Embryonic facial prominence (tissue), 1 donor: ENCODE measurements around the gene DNHD1.
"Not testable (repeated sequence)": the region's sequence is repeated elsewhere in the genome, so short reads cannot be mapped to it uniquely, and the experiment has no call there.

Experiments used
- DNase-seq: peaks from one replicate; pipeline ENCODE4 v3.0.0-alpha.2; 2016; ENCODE audit errors: extremely low spot score

DNHD1 gene

DNA sequence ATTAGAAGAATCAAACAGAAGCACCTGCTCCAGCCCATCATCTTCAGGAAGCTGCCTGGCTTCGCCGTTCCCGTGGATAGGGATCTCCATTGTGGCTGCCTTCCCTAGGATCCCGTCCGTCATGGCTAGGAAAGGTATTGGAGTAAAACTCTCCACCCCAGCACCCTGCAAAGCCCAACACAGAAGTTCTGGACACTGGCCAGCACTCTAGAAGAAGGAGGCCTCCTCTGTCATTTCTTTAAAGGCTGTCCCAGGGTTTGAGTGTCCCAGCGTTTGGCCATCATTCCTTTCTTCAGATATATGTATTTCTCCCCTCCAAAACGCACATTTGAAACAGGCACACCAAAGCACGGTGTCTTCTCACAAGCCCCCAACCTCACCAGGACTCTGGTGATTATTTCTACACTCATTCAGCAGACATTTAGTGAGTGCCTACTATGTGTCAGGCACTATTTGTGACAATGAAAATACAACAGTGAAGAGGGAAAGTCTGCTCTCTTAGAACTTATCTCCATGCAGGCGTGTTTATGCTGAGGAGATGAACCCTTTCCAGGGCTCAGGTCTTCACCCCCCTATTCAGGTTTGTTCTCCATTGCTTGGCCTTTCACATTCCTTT lies 16.7 kb upstream of the DNHD1 start:
- DNase-seq: no peak

GRCh38 chr11:6481012-6481923 lies 15.8 kb upstream of the DNHD1 start, which contains the start of the genes ARFIP2 and TIMM10B:
Gene ARFIP2, minus strand, starts transcription at chr11:6481331. Its CDS starts 910 bp downstream, at chr11:6480421.
Gene TIMM10B, plus strand, starts transcription at chr11:6481501. Its CDS starts 16 bp downstream, at chr11:6481517.
- peak; percentile 98 for DNase-seq

DNA sequence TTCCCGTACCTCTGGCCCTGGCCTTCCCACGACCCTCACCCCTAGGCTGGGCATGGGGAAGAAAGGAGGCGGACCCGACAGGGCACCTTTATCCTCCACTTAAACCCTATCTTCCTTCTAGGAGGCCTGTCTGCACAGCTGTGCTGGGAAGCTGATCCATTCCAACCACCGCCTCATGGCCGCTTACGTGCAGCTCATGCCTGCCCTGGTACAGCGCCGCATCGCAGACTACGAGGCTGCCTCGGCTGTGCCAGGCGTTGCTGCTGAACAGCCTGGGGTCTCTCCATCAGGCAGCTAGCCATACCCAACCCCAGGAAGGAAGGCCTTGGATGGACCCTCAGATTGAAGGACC lies 15.2 kb upstream of the DNHD1 start:
- DNase-seq: no peak

- no peak for DNase-seq
Observed at GRCh38 chr11:6482441-6482840, 14.6 kb upstream of the DNHD1 start.

- DNase-seq: no peak
Observed at GRCh38 chr11:6483015-6483414, 14.1 kb upstream of the DNHD1 start.

- DNase-seq: no peak
Observed at GRCh38 chr11:6485661-6486060, 11.4 kb upstream of the DNHD1 start.

DNA sequence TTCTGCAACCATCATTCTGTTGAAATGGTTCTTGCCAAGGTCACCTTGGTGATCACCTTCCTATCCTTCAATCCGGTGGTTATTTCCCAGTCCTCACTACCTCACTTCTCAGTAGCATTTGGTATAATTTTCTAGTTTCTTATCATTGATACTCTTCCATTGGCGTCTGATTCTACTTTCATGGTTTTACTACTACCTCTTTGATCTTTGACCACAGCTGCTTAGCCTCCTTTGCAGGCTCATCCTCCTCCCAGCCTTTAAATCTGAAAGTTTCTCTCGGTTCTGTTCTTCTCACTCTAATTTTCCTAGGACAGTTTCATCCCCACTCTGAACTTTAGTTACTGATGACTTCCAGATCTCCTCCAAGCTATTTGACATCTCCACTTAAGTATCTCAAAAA lies 10.8 kb upstream of the DNHD1 start:
- no peak for DNase-seq

GRCh38 chr11:6486938-6487337 lies 10.1 kb upstream of the DNHD1 start:
- no peak for DNase-seq

GRCh38 chr11:6488342-6488741 lies 8.7 kb upstream of the DNHD1 start:
- no peak for DNase-seq

- no peak for DNase-seq
Observed at GRCh38 chr11:6488821-6489220, 8.3 kb upstream of the DNHD1 start.

GRCh38 chr11:6489306-6489705 lies 7.8 kb upstream of the DNHD1 start:
- no peak for DNase-seq

DNA sequence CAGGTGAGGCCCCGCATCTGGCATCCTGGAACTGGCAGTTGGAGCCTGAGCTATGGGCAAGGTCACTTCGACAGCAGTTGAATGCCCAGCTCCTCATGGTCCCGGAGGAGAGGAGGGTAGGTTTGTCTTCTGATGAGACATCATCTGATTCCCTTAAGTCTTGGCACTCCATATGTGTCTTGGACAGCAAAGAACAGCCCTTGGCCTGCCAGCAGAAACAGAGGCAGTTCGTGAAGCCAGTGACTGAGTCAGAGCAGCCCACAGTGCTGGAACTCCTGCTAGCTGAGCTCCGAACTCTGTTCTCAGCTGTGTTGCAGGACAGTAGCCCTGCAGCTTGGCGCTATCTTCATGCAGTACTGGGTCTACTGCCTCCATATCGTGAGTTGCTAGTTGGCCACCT lies 1.0 kb downstream of the DNHD1 start:
- no peak for DNase-seq

- no peak for DNase-seq
Observed at GRCh38 chr11:6498544-6498943, 1.5 kb downstream of the DNHD1 start.

DNA sequence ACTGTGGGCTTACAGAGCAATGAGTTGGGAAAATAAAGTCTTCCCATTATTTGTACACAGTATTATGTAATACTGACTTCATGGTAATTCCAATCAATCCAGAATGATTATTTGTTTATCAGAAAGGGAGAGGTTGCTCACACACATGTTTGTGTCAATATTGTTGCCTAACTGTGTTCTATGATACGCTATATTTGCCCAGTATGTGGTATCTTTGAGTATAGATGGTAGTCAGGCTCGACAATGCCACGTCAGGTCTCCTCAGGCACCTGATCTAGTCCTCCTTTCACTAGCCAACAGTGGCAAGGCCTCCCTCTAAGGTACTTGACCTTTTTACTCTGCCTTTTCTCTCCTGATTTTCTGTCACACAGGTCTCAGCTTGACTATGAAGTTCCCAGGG lies 5.3 kb downstream of the DNHD1 start:
- DNase-seq: no peak

DNA sequence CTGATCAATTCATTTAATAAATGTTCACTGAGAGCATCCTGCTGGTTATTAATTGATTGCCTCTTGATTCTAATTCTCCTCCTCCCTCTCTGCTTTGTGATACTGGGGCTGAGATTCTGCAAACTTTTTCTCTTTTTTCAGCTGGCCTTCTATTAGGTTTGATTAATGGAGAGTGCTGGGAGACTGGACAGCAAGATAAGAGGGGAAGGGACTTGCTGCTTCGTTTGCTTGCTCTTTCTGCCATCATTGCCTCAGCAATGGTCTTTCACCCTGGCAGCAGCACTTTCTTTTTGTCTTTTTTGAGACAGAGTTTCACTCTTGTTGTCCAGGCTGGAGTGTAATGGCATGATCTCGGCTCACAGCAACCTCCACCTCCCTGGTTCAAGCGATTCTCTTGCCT lies 7.1 kb downstream of the DNHD1 start:
- no peak for DNase-seq

- no peak for DNase-seq
Observed at GRCh38 chr11:6505577-6506240, 8.6 kb downstream of the DNHD1 start.

- DNase-seq: no peak
Observed at GRCh38 chr11:6516865-6517264, 19.8 kb downstream of the DNHD1 start.

GRCh38 chr11:6520265-6520664 lies 23.2 kb downstream of the DNHD1 start:
- DNase-seq: no peak

- not testable (repeated sequence) for DNase-seq
Observed at GRCh38 chr11:6521946-6522345, 24.9 kb downstream of the DNHD1 start.

DNA sequence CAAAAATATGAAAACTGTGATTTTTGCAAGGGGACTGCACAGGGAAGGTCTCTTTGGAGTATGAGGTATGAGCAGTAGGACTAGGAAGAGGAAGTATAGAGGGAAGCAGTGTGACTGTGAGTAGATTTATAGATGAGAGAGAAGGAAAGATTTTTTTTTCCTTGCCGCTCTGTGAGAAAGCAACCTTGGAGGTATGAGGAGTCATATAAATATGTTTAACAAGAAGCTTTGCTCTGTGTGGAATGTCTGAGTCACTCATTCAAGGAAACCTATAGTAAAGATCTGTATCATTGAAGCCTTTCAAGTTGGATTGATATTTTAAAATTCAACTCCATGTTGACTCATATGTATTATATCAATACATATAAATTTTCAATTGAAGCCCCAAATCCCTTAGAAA lies 26.2 kb downstream of the DNHD1 start:
- no peak for DNase-seq

DNA sequence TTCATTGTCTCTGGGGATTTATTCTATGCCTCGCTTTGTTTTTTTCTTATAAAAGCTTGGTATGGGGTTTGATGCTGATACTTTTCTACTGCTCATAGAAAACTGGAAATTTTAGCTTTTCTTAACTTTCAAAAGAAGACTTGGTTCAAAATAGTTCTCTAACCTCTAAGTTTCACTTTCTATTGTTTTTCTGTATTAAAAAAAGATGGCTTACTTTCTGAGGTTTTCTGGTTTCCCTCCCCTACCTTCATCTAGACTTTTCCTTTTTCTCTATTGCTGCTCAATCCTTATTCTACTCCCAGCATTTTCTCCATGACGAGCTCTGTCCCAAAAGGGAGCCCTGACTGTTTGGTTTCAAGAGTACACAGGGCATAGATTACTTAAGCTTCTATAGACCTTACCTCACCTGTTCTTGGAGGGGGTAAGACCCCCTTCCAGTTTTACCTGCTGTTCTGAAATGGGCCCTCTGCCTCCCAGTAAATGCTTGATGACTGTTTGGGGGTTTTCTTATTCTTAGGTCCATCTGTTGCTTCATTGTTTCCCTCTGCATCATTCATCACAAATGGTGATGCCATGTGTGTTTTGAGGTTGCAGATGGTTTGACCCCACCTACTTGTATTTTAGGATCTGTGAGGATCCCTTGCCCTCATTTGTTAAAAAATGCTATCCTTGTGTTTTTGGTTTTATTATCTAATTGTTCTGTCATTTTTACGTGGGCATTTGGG lies 29.5 kb downstream of the DNHD1 start:
- DNase-seq: no peak

DNA sequence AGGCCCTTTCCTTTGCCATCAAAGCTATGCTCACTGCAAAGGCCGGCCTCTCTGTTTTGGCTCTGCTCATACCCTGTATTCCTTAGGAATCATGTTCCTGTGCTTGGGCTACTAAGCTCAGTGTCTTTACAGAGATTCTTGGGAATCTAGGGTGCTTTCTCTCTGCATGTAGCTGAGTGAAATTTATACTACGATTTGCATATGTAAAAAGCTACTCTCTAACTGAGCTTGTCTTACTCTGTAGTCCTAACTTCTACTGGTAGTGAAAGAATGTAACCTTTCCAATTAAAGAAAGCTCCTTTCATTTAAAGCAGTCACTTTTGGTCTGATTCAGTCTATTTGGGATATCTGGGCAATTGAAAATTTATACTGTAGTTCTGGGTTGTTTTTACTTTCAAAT lies 32.2 kb downstream of the DNHD1 start:
- no peak for DNase-seq
